GM21381 (cell line): Measurements from ENCODE around the gene PSMC1.

ENCODE experiments used
- ATAC-seq: cut with Tn5 transposase; IDR thresholded peaks from one replicate; pipeline ENCODE4 v1.9.1; 2021; ENCODE audit warnings: mild to moderate bottlenecking, moderate library complexity; ENCODE audit not compliant: unreplicated experiment

The PSMC1 gene

DNA sequence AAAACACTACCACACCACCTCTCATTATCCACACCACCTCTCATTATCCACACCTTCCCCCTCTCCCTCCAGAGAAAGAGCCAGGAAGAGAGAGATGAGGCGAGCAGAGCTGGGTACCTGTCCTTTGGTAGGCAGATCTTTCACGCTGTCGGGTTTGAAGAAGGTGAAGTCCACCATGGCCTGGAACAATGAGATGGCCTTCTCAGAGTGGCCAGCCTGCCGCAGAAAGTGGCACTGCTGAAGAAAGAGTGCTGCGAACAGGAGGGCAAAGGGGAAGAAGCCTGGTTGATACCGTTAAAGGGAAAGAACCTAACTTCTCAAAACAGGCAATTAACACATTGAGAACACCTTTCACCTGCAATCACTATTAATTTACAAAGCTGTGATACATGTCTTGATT, 44.8 kb downstream of the PSMC1 start:
- ATAC-seq = no peak

DNA sequence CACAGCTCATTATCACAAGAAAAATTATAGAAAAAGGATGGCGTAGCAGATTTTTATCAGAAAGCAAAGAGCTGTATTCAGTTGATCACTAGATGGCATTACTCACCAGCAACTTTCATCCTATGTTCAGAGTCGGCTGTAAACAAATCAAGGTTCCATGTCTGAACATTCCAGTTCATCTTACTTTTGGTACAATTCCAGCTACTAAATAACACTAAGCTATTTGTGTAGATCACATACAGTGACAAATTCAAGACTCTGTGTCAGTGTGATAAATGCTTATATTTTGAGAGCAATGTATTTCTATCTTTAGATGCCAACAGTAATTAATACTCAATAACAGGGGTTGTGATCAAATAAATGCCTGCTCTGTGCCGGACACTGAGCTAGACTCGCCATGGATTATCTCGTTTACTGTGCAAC, 45.3 kb downstream of the PSMC1 start:
- ATAC-seq = no peak

DNA sequence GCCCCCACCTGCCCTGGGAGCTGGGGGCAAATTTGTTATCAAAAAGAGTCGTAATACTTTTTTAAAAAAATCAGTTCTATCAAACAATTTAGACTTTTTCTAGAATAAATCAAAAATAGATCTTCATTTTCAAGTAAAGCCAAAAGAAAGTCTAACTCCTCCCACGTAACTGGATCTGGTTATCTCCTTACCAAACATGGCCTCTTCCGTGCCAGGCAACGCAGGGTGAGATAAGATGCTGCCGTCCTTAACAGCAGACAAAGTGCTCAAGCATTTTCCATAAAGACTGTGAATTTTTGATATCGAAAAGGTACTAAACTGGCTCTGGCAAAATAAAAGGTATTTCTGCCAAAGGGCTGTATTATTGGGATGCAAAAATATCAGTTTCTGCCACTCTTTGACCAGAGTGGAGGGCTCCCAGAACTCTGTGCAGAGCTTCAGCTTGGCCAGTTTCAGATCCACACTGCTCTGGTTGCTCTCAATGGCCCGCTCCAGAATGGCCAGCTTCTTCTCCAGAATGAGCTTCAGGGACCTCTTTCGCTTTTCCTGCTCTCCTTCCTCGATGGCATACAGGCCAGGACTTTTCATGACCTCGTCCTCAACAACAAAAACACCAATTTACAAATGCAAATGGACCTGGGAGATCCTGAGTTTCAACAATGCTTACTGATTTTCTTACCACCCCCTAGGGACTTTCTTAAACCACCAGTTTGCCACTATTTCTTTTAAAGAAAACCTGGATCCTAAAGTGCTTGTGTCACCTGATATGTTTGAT, 46.4 kb downstream of the PSMC1 start:
- ATAC-seq = no peak

DNA sequence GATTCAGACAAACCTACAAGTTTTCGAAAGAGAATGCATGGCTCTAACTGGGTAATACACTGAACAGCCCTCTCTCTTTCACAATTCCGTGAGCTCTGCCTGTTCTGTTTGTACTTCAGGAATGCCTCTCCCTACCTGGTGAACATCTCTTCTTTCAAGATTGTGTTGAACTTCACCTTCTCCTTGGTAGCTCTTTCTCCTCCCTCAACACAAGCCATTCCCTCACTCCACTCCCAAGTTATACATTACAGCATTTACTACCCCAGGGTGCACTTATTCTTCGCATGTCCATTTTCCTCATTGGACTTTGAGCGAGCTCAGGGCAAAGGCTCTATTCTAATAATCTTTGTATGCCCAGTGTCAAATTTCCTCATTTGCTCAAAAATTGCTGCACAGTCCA, 47.1 kb downstream of the PSMC1 start:
- no peak for ATAC-seq

DNA sequence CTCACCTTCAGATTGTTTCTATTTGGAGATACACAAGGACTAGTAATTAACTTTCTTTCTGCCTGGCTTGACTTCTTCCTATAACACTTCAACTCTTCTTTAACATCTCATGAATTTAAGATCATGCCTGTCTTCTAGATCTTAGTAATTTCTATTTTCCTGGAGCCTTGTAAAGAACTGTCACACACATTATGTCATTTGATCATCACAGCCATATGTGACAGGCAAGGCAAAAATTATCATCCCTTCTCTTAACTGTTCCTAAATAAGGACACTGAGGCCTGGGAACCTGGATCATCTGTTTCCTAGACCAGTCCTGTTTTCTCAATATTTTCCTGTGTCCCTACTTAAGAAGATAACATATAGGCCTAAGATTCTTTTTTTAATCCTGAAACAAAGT, 48.1 kb downstream of the PSMC1 start:
- ATAC-seq = no peak

DNA sequence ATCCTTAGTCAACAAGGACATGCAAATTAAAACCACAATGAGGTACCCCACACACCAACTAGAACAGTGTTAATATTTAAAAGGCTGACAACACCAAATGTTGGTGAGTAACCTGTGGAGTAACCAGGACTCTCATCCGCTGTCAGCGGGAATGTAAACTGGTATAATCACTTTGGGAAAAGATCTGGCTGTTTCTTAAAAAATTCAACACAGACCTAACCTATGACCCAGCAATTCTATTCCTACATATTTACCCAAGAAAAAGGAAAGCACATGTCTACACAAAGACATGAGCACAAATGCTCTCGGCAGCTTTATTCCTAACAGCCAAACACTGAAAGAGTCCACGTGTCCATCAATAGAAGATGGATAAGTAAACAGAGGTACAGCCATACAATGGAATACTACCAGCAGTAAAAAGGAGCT, 48.8 kb downstream of the PSMC1 start:
- no peak for ATAC-seq

DNA sequence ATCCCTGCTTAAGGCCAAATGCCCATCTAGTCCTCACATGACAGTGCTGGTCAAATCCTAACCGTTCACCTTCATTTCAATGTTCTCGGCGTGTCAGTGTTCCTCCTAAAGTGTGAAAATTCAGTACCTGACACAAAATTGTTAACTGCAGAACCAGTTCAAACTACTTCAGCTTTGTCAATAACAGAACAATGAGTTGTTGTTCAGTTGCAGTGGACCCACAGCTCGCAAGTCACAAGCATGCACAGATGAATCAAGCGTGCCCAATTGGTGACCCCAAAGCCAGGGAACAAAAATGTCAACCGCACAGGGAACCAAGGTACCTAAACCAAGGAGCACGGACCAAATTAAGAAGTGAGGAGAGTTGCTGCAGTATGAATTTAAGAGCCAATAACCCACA, 52.2 kb downstream of the PSMC1 start:
- no peak for ATAC-seq

DNA sequence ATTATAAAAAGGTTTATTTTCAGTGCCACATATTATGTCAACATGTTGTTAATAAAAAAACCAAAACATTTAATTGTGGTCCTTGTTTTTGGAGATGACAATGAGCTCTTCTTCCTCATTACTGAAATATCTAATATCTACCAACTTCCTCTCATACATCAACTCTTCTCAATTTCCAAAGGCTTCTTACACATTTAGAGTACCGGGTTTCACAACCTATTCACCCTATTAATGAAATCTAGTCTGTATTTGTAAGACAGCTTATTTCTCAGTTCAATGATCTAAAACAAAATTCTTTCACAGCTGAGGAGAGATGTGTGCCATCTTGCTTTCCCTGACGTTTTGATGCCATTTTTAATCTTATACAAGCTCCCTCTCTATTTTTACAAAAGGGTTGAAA, 60.9 kb downstream of the PSMC1 start:
- ATAC-seq = no peak

DNA sequence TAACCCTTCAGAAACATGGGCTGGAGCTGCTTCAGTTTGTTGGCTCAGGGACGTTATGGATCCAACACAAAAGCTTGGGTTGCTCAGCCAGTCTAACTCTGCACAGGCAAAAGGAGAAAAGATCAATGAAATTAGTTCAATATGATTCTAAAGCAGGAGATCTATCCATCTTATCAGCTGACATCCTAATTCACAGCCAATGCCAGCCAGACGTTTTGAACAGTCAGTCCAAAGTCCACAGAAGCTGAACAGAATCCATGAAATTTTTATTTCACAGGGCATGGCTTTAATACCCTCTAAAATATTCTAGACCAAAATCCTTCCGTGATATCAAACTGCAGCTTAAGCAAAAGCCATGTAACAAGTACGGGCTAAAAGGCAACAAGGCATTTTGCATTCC, 61.7 kb downstream of the PSMC1 start:
- no peak for ATAC-seq

DNA sequence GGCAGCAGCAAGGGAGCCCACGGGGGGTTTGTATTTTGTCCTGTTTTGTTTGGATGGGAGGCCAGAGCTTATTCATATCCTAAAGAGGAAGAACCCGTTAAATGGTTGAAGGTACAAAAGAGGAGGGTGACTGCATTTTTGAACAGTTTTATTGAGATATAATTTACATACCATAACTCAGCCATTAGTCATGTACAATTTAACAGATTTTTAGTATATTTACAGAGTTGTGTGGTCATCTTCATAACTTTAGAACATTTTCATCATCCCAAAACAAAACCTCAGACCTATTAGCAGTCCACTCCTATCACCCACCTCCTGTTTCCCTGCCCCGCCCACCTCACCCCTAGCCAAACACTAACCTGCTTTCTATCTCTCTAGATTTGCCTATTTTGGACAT, 62.8 kb downstream of the PSMC1 start:
- no peak for ATAC-seq

DNA sequence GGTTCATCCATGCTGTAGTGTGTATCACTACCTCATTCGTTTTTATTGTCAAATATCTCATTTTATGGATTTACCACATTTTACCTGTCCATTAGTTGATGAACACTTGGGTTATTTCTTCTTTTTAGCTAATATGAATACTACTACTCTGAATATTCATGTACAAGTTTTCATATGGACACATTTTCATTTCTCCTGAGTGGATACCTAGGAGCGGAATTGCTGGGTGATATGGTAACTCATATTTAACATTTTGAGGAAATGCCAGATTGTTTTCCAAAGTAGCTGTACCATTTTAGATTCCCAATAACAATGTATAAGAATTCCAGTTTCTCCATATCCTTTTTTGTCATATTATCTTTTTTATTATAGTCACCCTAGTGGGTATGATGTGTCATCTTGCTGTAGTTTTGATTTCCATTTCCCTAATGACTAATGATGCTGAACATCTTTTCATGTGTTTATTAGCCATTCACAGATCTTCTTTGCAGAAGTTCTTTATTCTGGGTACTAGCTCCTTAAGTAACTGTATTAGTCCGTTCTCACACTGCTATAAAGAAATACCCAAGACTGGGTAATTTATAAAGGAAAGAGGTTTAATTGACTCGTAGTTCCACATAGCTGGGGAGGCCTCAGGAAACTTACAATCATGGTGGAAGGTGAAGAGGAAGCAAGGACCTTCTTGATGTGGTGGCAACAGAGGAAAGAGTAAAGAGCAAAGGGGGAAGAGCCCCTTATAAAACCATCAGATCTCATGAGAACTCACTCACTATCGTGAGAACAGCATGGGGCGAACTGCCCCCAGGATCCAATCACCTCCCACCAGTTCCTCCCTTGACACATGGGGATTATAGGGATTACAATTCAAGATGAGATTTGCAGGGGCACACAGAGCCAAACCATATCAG, 63.5 kb downstream of the PSMC1 start:
- ATAC-seq = no peak

DNA sequence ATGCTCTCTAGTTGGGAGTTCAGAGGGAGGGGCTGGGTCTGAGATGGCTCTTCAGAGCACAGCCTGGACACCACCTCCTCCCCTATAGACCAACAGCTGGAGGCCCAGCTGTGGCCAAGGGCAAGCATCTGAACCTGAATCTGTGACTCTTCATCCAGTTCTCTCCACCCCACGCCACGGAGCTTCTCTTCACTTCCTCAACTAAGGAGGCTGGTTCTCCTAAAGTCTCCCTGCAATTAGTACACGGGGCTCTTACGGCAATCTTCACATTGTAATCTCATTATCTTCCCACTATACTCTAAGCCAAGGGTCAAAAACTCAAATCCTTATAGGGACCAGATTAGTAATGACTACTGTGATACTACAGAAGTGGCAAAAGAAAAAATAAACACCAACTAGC, 65.5 kb downstream of the PSMC1 start:
- no peak for ATAC-seq
